ENCODE results near the gene SPAG16.

SPAG16 gene

DNA sequence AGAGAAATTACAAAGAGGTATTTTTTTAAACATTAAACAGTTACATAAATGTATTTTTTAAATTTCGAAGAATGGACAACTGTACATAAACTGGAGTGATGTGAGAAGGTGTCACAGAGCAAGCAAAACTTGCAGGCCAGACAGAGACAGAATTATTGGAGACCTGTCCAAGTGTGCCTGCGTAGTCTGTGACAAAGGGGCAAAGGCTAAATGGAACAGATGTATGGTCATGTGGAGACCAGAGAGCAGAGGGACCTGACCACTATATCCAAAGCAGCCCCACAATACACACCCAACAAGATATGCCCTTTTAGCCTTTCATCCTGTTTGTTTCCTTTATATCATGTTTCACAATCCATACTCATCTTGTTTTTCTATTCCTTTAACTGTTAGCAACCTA is 901.3 kb downstream of the SPAG16 start:
- H3K36me3 ChIP-seq (ENCODE audit: low read length): no peaks in the 10 kb centered on the region
- no peaks in the 10 kb centered on the region for H4K20me1 ChIP-seq (ENCODE audit: low read depth, low read length)
- TF ChIP-seq, protein P1, sequence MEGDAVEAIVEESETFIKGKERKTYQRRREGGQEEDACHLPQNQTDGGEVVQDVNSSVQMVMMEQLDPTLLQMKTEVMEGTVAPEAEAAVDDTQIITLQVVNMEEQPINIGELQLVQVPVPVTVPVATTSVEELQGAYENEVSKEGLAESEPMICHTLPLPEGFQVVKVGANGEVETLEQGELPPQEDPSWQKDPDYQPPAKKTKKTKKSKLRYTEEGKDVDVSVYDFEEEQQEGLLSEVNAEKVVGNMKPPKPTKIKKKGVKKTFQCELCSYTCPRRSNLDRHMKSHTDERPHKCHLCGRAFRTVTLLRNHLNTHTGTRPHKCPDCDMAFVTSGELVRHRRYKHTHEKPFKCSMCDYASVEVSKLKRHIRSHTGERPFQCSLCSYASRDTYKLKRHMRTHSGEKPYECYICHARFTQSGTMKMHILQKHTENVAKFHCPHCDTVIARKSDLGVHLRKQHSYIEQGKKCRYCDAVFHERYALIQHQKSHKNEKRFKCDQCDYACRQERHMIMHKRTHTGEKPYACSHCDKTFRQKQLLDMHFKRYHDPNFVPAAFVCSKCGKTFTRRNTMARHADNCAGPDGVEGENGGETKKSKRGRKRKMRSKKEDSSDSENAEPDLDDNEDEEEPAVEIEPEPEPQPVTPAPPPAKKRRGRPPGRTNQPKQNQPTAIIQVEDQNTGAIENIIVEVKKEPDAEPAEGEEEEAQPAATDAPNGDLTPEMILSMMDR (IDR thresholded peaks at IDR 0.05; ENCODE audit: insufficient read depth, low read length, poor library complexity, severe bottlenecking): no peak
- no peak for TF ChIP-seq EZH2phosphoT487 (conservative IDR thresholded peaks at IDR 0.05; ENCODE audit: low read length)
- no peak overlapping the region for H3K27ac ChIP-seq (ENCODE audit: low read depth, low read length)
- H2AFZ ChIP-seq (ENCODE audit: low read depth, low read length, severe bottlenecking): no peak overlapping the region
- no peaks in the 10 kb centered on the region for H3K9me2 ChIP-seq (replicated peaks; ENCODE audit: insufficient read depth, low read length)
- H3K4me2 ChIP-seq (ENCODE audit: low read depth, low read length, poor library complexity, severe bottlenecking): no peak overlapping the region
- no peak overlapping the region for H3K9ac ChIP-seq (ENCODE audit: low read length)
- no peaks in the 10 kb centered on the region for H3K27me3 ChIP-seq (ENCODE audit: low read length)
- H3K79me2 ChIP-seq (ENCODE audit: insufficient read depth, low read length): no peaks in the 10 kb centered on the region
- H3K9me3 ChIP-seq (ENCODE audit: insufficient read depth, low read length): no peaks in the 10 kb centered on the region
- no peaks in the 10 kb centered on the region for H3F3A ChIP-seq (ENCODE audit: insufficient read depth)
- no peak overlapping the region for H3K4me3 ChIP-seq (ENCODE audit: insufficient read depth, low read length, poor library complexity, severe bottlenecking)

DNA sequence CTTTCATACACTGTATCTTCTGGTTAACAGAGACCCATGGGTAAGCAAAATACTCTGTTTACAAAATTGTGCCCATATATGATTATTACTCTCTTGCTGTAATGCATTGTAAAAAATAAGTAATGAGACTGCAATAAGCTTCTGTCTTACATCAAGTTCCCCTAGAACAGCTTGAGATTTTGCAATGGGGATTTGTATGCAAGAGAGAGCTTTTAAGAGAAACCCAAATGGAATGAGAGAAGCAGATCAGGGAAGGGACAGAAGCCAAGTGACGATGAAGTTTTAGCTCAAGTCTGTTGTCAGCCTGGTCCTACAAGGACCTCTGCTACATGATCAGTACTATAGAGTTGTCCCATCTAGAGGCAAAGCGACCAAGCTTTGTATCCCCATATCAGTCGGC is 908.4 kb downstream of the SPAG16 start:
- H3K27me3 ChIP-seq (ENCODE audit: low read length): no peaks in the 10 kb centered on the region
- H3K9me2 ChIP-seq (replicated peaks; ENCODE audit: insufficient read depth, low read length): no peaks in the 10 kb centered on the region
- H3K36me3 ChIP-seq (ENCODE audit: low read length): no peaks in the 10 kb centered on the region
- no peaks in the 10 kb centered on the region for H3K79me2 ChIP-seq (ENCODE audit: insufficient read depth, low read length)
- H3K27ac ChIP-seq (ENCODE audit: low read depth, low read length): no peak overlapping the region
- H2AFZ ChIP-seq (ENCODE audit: low read depth, low read length, severe bottlenecking): no peak overlapping the region
- TF ChIP-seq, protein P1 (IDR thresholded peaks at IDR 0.05; ENCODE audit: insufficient read depth, low read length, poor library complexity, severe bottlenecking): no peak
- TF ChIP-seq EZH2phosphoT487 (conservative IDR thresholded peaks at IDR 0.05; ENCODE audit: low read length): no peak
- H3K4me3 ChIP-seq (ENCODE audit: insufficient read depth, low read length, poor library complexity, severe bottlenecking): no peak overlapping the region
- H3K4me2 ChIP-seq (ENCODE audit: low read depth, low read length, poor library complexity, severe bottlenecking): no peak overlapping the region
- H3F3A ChIP-seq (ENCODE audit: insufficient read depth): no peaks in the 10 kb centered on the region
- H4K20me1 ChIP-seq (ENCODE audit: low read depth, low read length): no peaks in the 10 kb centered on the region
- H3K9ac ChIP-seq (ENCODE audit: low read length): no peak overlapping the region
- no peaks in the 10 kb centered on the region for H3K9me3 ChIP-seq (ENCODE audit: insufficient read depth, low read length)

DNA sequence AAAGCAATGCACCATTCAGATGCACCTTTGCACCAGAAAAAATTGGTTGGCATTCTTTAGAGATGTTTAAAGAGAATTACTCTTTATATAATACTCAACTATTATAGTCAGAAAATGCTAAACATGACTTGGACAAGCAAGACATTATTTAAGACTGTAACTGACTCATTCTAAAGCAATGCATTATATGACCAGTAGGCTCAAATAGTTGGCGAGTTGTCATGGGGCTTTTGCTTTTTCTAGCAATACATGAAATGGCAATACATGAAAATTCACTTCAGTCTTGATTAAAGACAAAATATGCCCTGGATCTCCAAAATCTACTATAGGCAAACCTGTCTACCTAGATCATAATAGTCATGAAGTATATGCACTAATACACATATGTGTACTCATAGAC is 909.7 kb downstream of the SPAG16 start:
- Histone ChIP-seq H3K4me3 (ENCODE audit: insufficient read depth, low read length, poor library complexity, severe bottlenecking) (no peak overlapping the region), H3K9ac (ENCODE audit: low read length) (no peak overlapping the region), H3K9me2 (replicated peaks; ENCODE audit: insufficient read depth, low read length) (no peaks in the 10 kb centered on the region), H3F3A (ENCODE audit: insufficient read depth) (no peaks in the 10 kb centered on the region), H2AFZ (ENCODE audit: low read depth, low read length, severe bottlenecking) (no peak overlapping the region), H3K4me2 (ENCODE audit: low read depth, low read length, poor library complexity, severe bottlenecking) (no peak overlapping the region), H3K27me3 (ENCODE audit: low read length) (no peaks in the 10 kb centered on the region), H3K9me3 (ENCODE audit: insufficient read depth, low read length) (no peaks in the 10 kb centered on the region), H4K20me1 (ENCODE audit: low read depth, low read length) (no peaks in the 10 kb centered on the region), H3K36me3 (ENCODE audit: low read length) (no peaks in the 10 kb centered on the region), H3K27ac (ENCODE audit: low read depth, low read length) (no peak overlapping the region), H3K79me2 (ENCODE audit: insufficient read depth, low read length) (no peaks in the 10 kb centered on the region)
- TF ChIP-seq, protein P1 (IDR thresholded peaks at IDR 0.05; ENCODE audit: insufficient read depth, low read length, poor library complexity, severe bottlenecking): no peak
- TF ChIP-seq EZH2phosphoT487 (conservative IDR thresholded peaks at IDR 0.05; ENCODE audit: low read length): no peak
